Gastrocnemius medialis (tissue), 4 donors: ENCODE data around the gene CDKAL1. TPM values are rescaled to one million over a fixed set of nuclear protein-coding genes. Genes with fewer than 3 reads are reported as not detected.

Experiments
- ATAC-seq, 2 donors: fragments of 150-250 bp; one replicate each; pipeline ENCODE4 v1.9.1; 2016
- DNase-seq, 2 donors: peaks; one replicate each; pipeline ENCODE4 v3.0.0-alpha.2; 2019
- H3K27ac ChIP-seq, 4 donors: fragments of 200-600 bp; sonication (generic); 1 replicate in 1 of 4; 2 replicates in 3 of 4; pipeline ENCODE4 v1.5.1; 2016 to 2018; ENCODE audit warnings: mild to moderate bottlenecking in 2 of 4, moderate library complexity in 1 of 4
- H3K27me3 ChIP-seq, 3 donors: fragments of 200-600 bp; sonication (generic) in 2 of 3; 1 replicate in 1 of 3; 2 replicates in 2 of 3; pipeline versions ENCODE4 v1.5.1 to v1.6.0; 2016 to 2019; ENCODE audit warnings: mild to moderate bottlenecking in 1 of 3, moderate library complexity in 1 of 3
- H3K36me3 ChIP-seq, 2 donors: fragments of 200-600 bp; sonication (generic) in 1 of 2; one replicate each; pipeline ENCODE4 v1.5.1; 2017 to 2018
- H3K4me1 ChIP-seq, 2 donors: fragments of 200-600 bp; sonication (generic) in 1 of 2; one replicate each; pipeline ENCODE4 v1.5.1; 2016 to 2017; ENCODE audit warnings: mild to moderate bottlenecking in 2 of 2
- H3K4me3 ChIP-seq, 4 donors: fragments of 200-600 bp; sonication (generic) in 3 of 4; 1 replicate in 1 of 4; 2 replicates in 3 of 4; pipeline ENCODE4 v1.5.1; 2016 to 2019; ENCODE audit warnings: mild to moderate bottlenecking in 2 of 4
- H3K9me3 ChIP-seq, 3 donors: fragments of 200-600 bp; sonication (generic) in 2 of 3; 1 replicate in 1 of 3; 2 replicates in 2 of 3; pipeline ENCODE4 v1.5.1; 2016 to 2019
- POLR2A ChIP-seq, 2 donors: fragments of 450-650 bp; IDR thresholded peaks; one replicate each; pipeline ENCODE4 v1.6.1; 2017; ENCODE audit warnings: antibody characterized with exemption in 2 of 2, mild to moderate bottlenecking in 2 of 2, moderate library complexity in 2 of 2
- in situ Hi-C, 4 donors: fragments of 200-750 bp; cut with MboI; loops; one replicate each; pipeline versions ENCODE4 v1.15.0 to v1.8.0; 2017; ENCODE audit warnings: low sequenced_read_pairs in 4 of 4
- intact Hi-C: fragments of 100-400 bp; cut with DNase I; formaldehyde crosslinking; loops from one replicate; pipeline ENCODE4 v1.15.1; 2023; ENCODE audit warnings: low total_unique reads
- total RNA-seq, 4 donors: library from RNA; depleted of rRNA; stranded (reverse); fragments of >200 nt; gene quantifications; one replicate each; pipeline versions ENCODE4 v1.1.0 to v1.2.3, GENCODE V29; 2016
- TF ChIP-seq, protein P1 (sequence below), 5 experiments: fragments of 450-650 bp in 3 of 5; fragments of 200-600 bp in 2 of 5; sonication (generic) in 2 of 5; IDR thresholded peaks in 4 of 5; conservative IDR thresholded peaks in 1 of 5; 1 replicate in 4 of 5; 2 replicates in 1 of 5; pipeline ENCODE4 v1.5.1; 2016 to 2019; ENCODE audit warnings: antibody characterized with exemption in 5 of 5, mild to moderate bottlenecking in 3 of 5, moderate library complexity in 3 of 5

Gene CDKAL1
- total RNA-seq, 4 donors from 2014 or later, result 9.6 to 17.0 (median 11.4) TPM

DNA sequence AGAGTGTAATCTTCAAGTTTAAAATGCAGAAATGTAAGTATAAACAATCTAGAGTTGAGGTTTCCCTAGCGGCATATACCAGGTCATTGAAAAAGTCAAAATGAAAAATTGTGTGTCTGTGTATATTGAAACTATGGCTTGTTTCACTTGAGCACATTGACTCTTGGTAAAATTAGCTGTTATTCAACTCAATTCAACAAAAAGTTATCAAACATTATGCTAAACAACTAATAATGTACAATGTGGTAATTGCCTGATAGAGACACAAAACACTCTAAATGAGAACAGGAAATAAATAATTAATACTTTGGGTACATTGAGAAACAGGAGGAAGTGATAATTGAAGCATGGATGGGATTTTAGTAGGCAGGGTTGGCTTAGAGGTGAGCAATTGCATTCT is 444.8 kb downstream of the CDKAL1 start:
- no peak for TF ChIP-seq POLR2A (IDR thresholded peaks at IDR 0.05)
- TF ChIP-seq, protein P1, sequence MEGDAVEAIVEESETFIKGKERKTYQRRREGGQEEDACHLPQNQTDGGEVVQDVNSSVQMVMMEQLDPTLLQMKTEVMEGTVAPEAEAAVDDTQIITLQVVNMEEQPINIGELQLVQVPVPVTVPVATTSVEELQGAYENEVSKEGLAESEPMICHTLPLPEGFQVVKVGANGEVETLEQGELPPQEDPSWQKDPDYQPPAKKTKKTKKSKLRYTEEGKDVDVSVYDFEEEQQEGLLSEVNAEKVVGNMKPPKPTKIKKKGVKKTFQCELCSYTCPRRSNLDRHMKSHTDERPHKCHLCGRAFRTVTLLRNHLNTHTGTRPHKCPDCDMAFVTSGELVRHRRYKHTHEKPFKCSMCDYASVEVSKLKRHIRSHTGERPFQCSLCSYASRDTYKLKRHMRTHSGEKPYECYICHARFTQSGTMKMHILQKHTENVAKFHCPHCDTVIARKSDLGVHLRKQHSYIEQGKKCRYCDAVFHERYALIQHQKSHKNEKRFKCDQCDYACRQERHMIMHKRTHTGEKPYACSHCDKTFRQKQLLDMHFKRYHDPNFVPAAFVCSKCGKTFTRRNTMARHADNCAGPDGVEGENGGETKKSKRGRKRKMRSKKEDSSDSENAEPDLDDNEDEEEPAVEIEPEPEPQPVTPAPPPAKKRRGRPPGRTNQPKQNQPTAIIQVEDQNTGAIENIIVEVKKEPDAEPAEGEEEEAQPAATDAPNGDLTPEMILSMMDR (IDR thresholded peaks at IDR 0.05 in 4 of 5, conservative IDR thresholded peaks at IDR 0.05 in 1 of 5), result no peak
- Histone ChIP-seq H3K9me3 (no peaks in the 10 kb centered on the region), H3K27ac (no peak overlapping the region), H3K27me3 (no peaks in the 10 kb centered on the region), H3K4me1 (no peaks in the 10 kb centered on the region), H3K4me3 (no peak overlapping the region), H3K36me3 (no peaks in the 10 kb centered on the region)
- no peak for DNase-seq
- in situ Hi-C loops (no loop called here), intact Hi-C loops (no loop called here)
- ATAC-seq, result no peak

DNA sequence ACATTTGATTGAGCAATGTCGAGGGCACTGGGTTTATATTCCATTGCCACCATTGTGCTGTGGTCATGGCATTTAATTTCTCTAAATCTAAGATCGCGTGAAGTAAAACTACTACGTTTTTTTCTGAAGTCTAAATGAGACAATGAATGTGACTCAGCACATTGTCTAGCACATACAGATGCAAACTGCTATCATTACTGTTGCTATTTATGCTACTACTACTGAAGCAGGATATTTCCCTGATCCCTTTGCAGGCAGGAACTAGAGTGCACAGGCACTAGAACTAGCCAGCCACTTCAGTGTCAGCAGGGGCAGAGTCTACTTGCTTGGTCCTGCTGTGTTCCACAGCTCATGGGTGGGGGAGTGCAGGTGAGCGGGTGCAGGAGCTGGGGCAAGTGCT is 449.7 kb downstream of the CDKAL1 start:
- DNase-seq (no peak), ATAC-seq (no peak)
- H3K9me3 ChIP-seq, result no peaks in the 10 kb centered on the region
- H3K4me3 ChIP-seq, result no peak overlapping the region
- no peaks in the 10 kb centered on the region for H3K36me3 ChIP-seq
- H3K27me3 ChIP-seq, result no peaks in the 10 kb centered on the region
- no peak for TF ChIP-seq POLR2A (IDR thresholded peaks at IDR 0.05)
- in situ Hi-C loops (no loop called here), intact Hi-C loops (no loop called here)
- H3K4me1 ChIP-seq, result no peaks in the 10 kb centered on the region
- H3K27ac ChIP-seq, result no peak overlapping the region

DNA sequence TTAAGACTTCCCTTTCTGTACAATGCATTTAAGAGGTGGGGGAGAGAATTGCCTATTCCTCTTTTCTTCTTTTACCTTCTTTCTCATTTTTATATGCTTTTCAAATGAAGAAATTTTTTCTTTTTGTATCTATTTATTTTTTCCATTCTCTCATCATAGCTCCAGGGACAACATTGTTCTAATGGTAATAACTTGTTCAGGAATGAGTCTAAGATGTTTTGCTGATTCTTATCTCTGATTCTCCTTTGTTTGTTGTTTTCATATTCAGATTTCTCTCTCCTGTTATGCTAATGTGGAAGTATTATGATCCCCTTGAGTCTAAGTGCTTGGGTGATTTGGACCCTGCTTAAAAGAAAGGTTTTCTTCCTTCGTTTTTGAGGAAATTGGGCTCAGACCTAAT is 451.6 kb downstream of the CDKAL1 start:
- DNase-seq, result no peak
- no peaks in the 10 kb centered on the region for H3K9me3 ChIP-seq
- in situ Hi-C loops, result no loop called here

DNA sequence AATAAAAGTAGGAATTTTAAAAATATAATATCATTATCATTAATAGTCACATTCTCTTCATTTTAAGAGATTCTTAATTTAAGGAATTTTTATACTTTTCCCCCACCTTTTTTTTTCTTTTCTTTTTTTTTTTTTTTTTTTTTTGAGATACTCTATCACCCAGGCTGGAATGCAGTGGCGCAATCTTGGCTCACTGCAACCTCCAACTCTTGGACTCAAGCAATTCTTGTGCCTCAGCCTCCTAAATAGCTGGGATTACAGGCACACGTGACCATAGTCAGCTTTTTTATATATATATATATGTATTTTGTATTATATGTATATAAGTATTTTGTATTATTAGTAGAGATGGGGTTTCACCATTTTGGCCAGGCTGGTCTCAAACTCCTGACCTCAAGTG is 457.7 kb downstream of the CDKAL1 start:
- no peak overlapping the region for H3K4me3 ChIP-seq
- H3K27me3 ChIP-seq, result no peaks in the 10 kb centered on the region
- ATAC-seq, result no peak
- DNase-seq, result no peak
- no peaks in the 10 kb centered on the region for H3K36me3 ChIP-seq
- peaks cover 0 to 3% (median 0%) of the 10 kb centered on the region in 3 donors for H3K9me3 ChIP-seq
- intact Hi-C loops (no loop called here), in situ Hi-C loops (no loop called here)
- no peak for TF ChIP-seq POLR2A (IDR thresholded peaks at IDR 0.05)
- TF ChIP-seq, protein P1 (IDR thresholded peaks at IDR 0.05 in 4 of 5, conservative IDR thresholded peaks at IDR 0.05 in 1 of 5), result no peak
- H3K4me1 ChIP-seq, result peaks cover 2% of the 10 kb centered on the region in 2 donors
- H3K27ac ChIP-seq, result no peak overlapping the region

More for the DNA sequence above, 451.6 kb downstream of the CDKAL1 start:
- H3K27ac ChIP-seq, result no peak overlapping the region
- H3K36me3 ChIP-seq, result no peaks in the 10 kb centered on the region
- ATAC-seq, result no peak
- H3K4me3 ChIP-seq, result no peak overlapping the region
- TF ChIP-seq, protein P1 (IDR thresholded peaks at IDR 0.05 in 4 of 5, conservative IDR thresholded peaks at IDR 0.05 in 1 of 5), result no peak
- TF ChIP-seq POLR2A (IDR thresholded peaks at IDR 0.05), result no peak
- intact Hi-C loops, result no loop called here
- H3K4me1 ChIP-seq, result no peaks in the 10 kb centered on the region
- no peaks in the 10 kb centered on the region for H3K27me3 ChIP-seq

DNA sequence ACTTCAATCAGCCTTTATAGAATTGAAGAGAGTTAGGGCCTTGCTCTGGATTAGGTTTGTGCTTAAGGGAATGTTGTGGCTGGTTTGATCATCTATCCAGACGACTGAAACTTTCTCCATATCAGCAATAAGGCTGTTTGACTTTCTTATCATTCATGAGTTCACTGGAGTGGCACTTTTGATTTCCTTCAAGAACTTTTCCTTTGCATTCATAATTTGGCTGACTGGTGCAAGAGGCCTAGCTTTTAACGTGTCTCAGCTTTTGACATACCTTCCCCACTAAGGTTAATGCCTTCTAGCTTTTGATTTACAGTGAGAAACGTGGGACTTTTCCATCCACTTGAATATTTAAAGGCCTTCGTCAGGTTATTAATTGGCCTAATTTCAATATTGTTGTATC is 461.8 kb downstream of the CDKAL1 start:
- intact Hi-C loops, result no loop called here
- H3K9me3 ChIP-seq, result peaks cover 0 to 3% (median 0%) of the 10 kb centered on the region in 3 donors
- H3K27ac ChIP-seq, result no peak overlapping the region
- no peak overlapping the region for H3K4me3 ChIP-seq
- no peak for ATAC-seq
- TF ChIP-seq, protein P1 (IDR thresholded peaks at IDR 0.05 in 4 of 5, conservative IDR thresholded peaks at IDR 0.05 in 1 of 5), result no peak
- no peak for TF ChIP-seq POLR2A (IDR thresholded peaks at IDR 0.05)
- peaks cover 5 to 10% of the 10 kb centered on the region in 2 donors for H3K4me1 ChIP-seq
- in situ Hi-C loops, result no loop called here
- H3K36me3 ChIP-seq, result peaks cover 0 to 4% of the 10 kb centered on the region in 2 donors
- no peak for DNase-seq
- no peaks in the 10 kb centered on the region for H3K27me3 ChIP-seq
